CD4-positive, CD25-positive, alpha-beta regulatory T cell (primary cell): ENCODE results near the gene CAND2. TPM values are rescaled to one million over a fixed set of nuclear protein-coding genes. Genes with fewer than 3 reads are reported as not detected.

ENCODE experiments used
- ATAC-seq, 2 donors: fragments of 150-1000 bp; cut with Tn5 transposase; one replicate each; pipeline ENCODE4 v1.10.0; 2021; ENCODE audit warnings: low read depth in 2 of 2, moderate number of reproducible peaks in 2 of 2, moderate library complexity in 1 of 2
- DNase-seq, 3 donors: peaks; one replicate each; pipeline versions ENCODE4 v3.0.0 to v3.0.0-alpha.2; 2012 to 2022; ENCODE audit warnings: mixed read lengths in 1 of 3
- H3K27ac ChIP-seq: one replicate; pipeline ENCODE4 v1.7.0; 2013; ENCODE audit warnings: mild to moderate bottlenecking, low read length; ENCODE audit not compliant: insufficient read depth, poor library complexity, severe bottlenecking
- H3K27me3 ChIP-seq: one replicate; pipeline ENCODE4 v1.7.0; 2013; ENCODE audit warnings: low read length; ENCODE audit not compliant: control insufficient read depth, insufficient read depth
- H3K36me3 ChIP-seq: one replicate; pipeline ENCODE4 v1.7.0; 2013; ENCODE audit warnings: mild to moderate bottlenecking, low read length, moderate library complexity; ENCODE audit not compliant: control insufficient read depth, insufficient read depth
- H3K4me1 ChIP-seq: 2 replicates; pipeline ENCODE4 v1.7.0; 2013; ENCODE audit warnings: mild to moderate bottlenecking, low read length; ENCODE audit not compliant: insufficient read depth, control insufficient read depth, poor library complexity, severe bottlenecking
- H3K4me3 ChIP-seq: one replicate; pipeline ENCODE4 v1.7.0; 2013; ENCODE audit warnings: low read depth, mild to moderate bottlenecking, low read length, moderate library complexity
- H3K9me3 ChIP-seq, 2 experiments: 1 replicate in 1 of 2; 2 replicates in 1 of 2; pipeline ENCODE4 v1.7.0; 2013; ENCODE audit warnings: low read length in 2 of 2, mild to moderate bottlenecking in 1 of 2, moderate library complexity in 1 of 2; ENCODE audit not compliant: control insufficient read depth in 2 of 2
- H3K27ac Mint-ChIP-seq, 3 donors: one replicate each; pipeline ENCODE4 v1.8.0; 2020 to 2022; ENCODE audit warnings: mild to moderate bottlenecking in 3 of 3, mixed read lengths in 3 of 3, moderate library complexity in 2 of 3
- H3K27me3 Mint-ChIP-seq: one replicate; pipeline ENCODE4 v1.8.0; 2022; ENCODE audit warnings: mild to moderate bottlenecking, mixed read lengths
- H3K36me3 Mint-ChIP-seq: one replicate; pipeline ENCODE4 v1.8.0; 2020; ENCODE audit warnings: mixed read lengths
- H3K4me1 Mint-ChIP-seq, 4 donors: one replicate each; pipeline ENCODE4 v1.8.0; 2020 to 2022; ENCODE audit warnings: mixed read lengths in 4 of 4, mild to moderate bottlenecking in 1 of 4
- H3K4me3 Mint-ChIP-seq, 4 donors: one replicate each; pipeline ENCODE4 v1.8.0; 2020 to 2022; ENCODE audit warnings: mild to moderate bottlenecking in 4 of 4, mixed read lengths in 4 of 4, moderate library complexity in 3 of 4
- H3K9me3 Mint-ChIP-seq, 7 donors: one replicate each; pipeline ENCODE4 v1.8.0; 2020 to 2022; ENCODE audit warnings: mixed read lengths in 7 of 7, mild to moderate bottlenecking in 3 of 7, moderate library complexity in 2 of 7
- polyA plus RNA-seq, 4 donors: library from polyadenylated mRNA; unstranded; fragments of 300-500 nt; fragmentation: Illumina TruSeq; gene quantifications; one replicate each; pipeline ENCODE4 v1.2.3, GENCODE V29; 2021
- total RNA-seq: library from RNA; stranded (reverse); gene quantifications from one replicate; pipeline ENCODE4 v1.2.3, GENCODE V29; 2022

Gene CAND2
- total and polyA plus RNA-seq, 5 donors from 2014 or later: 0.63 to 0.98 (median 0.76) TPM

GRCh38 chr3:12759693-12760565 lies 36.6 kb upstream of the CAND2 start:
- no peak for ATAC-seq

GRCh38 chr3:12764171-12764776 lies 32.2 kb upstream of the CAND2 start:
- Histone ChIP-seq H3K9me3 (no peaks in the 10 kb centered on the region), H3K27me3 (no peaks in the 10 kb centered on the region), H3K4me3 (no peak overlapping the region), H3K27ac (no peak overlapping the region), H3K4me1 (no peaks in the 10 kb centered on the region), H3K36me3 (no peaks in the 10 kb centered on the region)
- no peak for DNase-seq
- Mint-ChIP-seq H3K9me3 (no peaks in the 10 kb centered on the region), H3K36me3 (no peaks in the 10 kb centered on the region), H3K4me3 (no peak overlapping the region), H3K4me1 (no peaks in the 10 kb centered on the region), H3K27me3 (peaks cover 4% of the 10 kb centered on the region), H3K27ac (no peak overlapping the region)
- no peak for ATAC-seq

More at GRCh38 chr3:12759693-12760565, 36.6 kb upstream of the CAND2 start:
- H3K27ac Mint-ChIP-seq: peak overlapping the region in 1 of 3 donors; percentile 82
- H3K27ac ChIP-seq: no peak overlapping the region
- H3K36me3 ChIP-seq: no peaks in the 10 kb centered on the region
- H3K4me3 ChIP-seq: no peak overlapping the region
- no peaks in the 10 kb centered on the region for H3K9me3 ChIP-seq
- H3K36me3 Mint-ChIP-seq: no peaks in the 10 kb centered on the region
- peaks cover 0 to 4% (median 1%) of the 10 kb centered on the region in 4 donors for H3K4me1 Mint-ChIP-seq
- no peaks in the 10 kb centered on the region for H3K27me3 ChIP-seq
- H3K4me1 ChIP-seq: no peaks in the 10 kb centered on the region
- DNase-seq: no peak
- H3K4me3 Mint-ChIP-seq: no peak overlapping the region
- H3K27me3 Mint-ChIP-seq: peaks cover 9% of the 10 kb centered on the region
- peaks cover 0 to 2% (median 0%) of the 10 kb centered on the region in 7 donors for H3K9me3 Mint-ChIP-seq

- Histone ChIP-seq H3K9me3 (no peaks in the 10 kb centered on the region), H3K4me3 (no peak overlapping the region), H3K27me3 (no peaks in the 10 kb centered on the region), H3K36me3 (no peaks in the 10 kb centered on the region), H3K4me1 (no peaks in the 10 kb centered on the region), H3K27ac (no peak overlapping the region)
- Mint-ChIP-seq H3K9me3 (no peaks in the 10 kb centered on the region), H3K4me1 (no peaks in the 10 kb centered on the region), H3K36me3 (no peaks in the 10 kb centered on the region), H3K27ac (no peak overlapping the region), H3K4me3 (no peak overlapping the region), H3K27me3 (peaks cover 7% of the 10 kb centered on the region)
- DNase-seq: no peak
- ATAC-seq: no peak
Observed at GRCh38 chr3:12766541-12766940, 29.9 kb upstream of the CAND2 start.

- DNase-seq: no peak
- peaks cover 0 to 10% (median 5%) of the 10 kb centered on the region in 4 donors for H3K4me1 Mint-ChIP-seq
- Histone ChIP-seq H3K27me3 (peaks cover 2% of the 10 kb centered on the region), H3K36me3 (no peaks in the 10 kb centered on the region), H3K4me1 (no peaks in the 10 kb centered on the region), H3K4me3 (no peak overlapping the region), H3K9me3 (no peaks in the 10 kb centered on the region), H3K27ac (no peak overlapping the region)
- H3K27ac Mint-ChIP-seq: no peak overlapping the region
- peaks cover 17% of the 10 kb centered on the region for H3K27me3 Mint-ChIP-seq
- peaks cover 0 to 4% (median 0%) of the 10 kb centered on the region in 7 donors for H3K9me3 Mint-ChIP-seq
- no peak overlapping the region for H3K4me3 Mint-ChIP-seq
- H3K36me3 Mint-ChIP-seq: no peaks in the 10 kb centered on the region
- no peak for ATAC-seq
Observed at GRCh38 chr3:12768579-12769527, 27.6 kb upstream of the CAND2 start.

DNA sequence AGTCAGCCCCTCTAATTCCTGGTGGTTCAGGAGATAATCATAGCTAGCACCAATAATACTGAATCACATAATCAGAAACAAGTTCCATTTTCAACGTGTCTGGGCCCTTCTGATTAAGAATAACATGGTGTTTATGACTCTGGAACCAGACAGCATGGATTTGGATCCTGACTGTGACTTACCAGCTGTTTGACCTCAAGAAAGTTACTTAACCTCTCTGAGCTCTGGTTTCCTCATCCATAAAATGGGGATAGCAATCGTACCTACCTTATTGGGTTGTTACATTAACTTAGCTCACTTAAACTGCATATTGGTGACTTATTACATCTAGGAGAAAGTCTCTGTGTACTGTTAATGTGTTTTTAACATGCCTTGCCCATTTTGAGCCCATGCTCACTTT lies 26.7 kb upstream of the CAND2 start:
- Histone ChIP-seq H3K27ac (no peak overlapping the region), H3K4me1 (no peaks in the 10 kb centered on the region), H3K4me3 (no peak overlapping the region), H3K36me3 (no peaks in the 10 kb centered on the region), H3K9me3 (no peaks in the 10 kb centered on the region), H3K27me3 (peaks cover 2% of the 10 kb centered on the region)
- Mint-ChIP-seq H3K27ac (no peak overlapping the region), H3K9me3 (peaks cover 0 to 4% (median 0%) of the 10 kb centered on the region in 7 donors), H3K27me3 (peaks cover 15% of the 10 kb centered on the region), H3K36me3 (no peaks in the 10 kb centered on the region), H3K4me1 (peaks cover 0 to 10% (median 5%) of the 10 kb centered on the region in 4 donors), H3K4me3 (no peak overlapping the region)
- DNase-seq (no peak), ATAC-seq (no peak)

- H3K4me1 Mint-ChIP-seq: peaks cover 0 to 10% (median 5%) of the 10 kb centered on the region in 4 donors
- no peak overlapping the region for H3K27ac ChIP-seq
- DNase-seq (no peak), ATAC-seq (no peak)
- no peaks in the 10 kb centered on the region for H3K36me3 Mint-ChIP-seq
- no peak overlapping the region for H3K27ac Mint-ChIP-seq
- H3K27me3 ChIP-seq: peaks cover 2% of the 10 kb centered on the region
- H3K27me3 Mint-ChIP-seq: peaks cover 21% of the 10 kb centered on the region
- no peaks in the 10 kb centered on the region for H3K36me3 ChIP-seq
- no peak overlapping the region for H3K4me3 Mint-ChIP-seq
- peaks cover 0 to 4% (median 0%) of the 10 kb centered on the region in 7 donors for H3K9me3 Mint-ChIP-seq
- no peaks in the 10 kb centered on the region for H3K4me1 ChIP-seq
- no peak overlapping the region for H3K4me3 ChIP-seq
- no peaks in the 10 kb centered on the region for H3K9me3 ChIP-seq
Observed at GRCh38 chr3:12771236-12771635, 25.2 kb upstream of the CAND2 start.

GRCh38 chr3:12772462-12772861 lies 24.0 kb upstream of the CAND2 start:
- ATAC-seq (no peak), DNase-seq (no peak)
- no peak overlapping the region for H3K4me3 Mint-ChIP-seq
- no peaks in the 10 kb centered on the region for H3K36me3 ChIP-seq
- no peak overlapping the region for H3K27ac Mint-ChIP-seq
- peaks cover 0 to 4% (median 0%) of the 10 kb centered on the region in 7 donors for H3K9me3 Mint-ChIP-seq
- no peaks in the 10 kb centered on the region for H3K4me1 ChIP-seq
- H3K4me3 ChIP-seq: no peak overlapping the region
- peaks cover 2% of the 10 kb centered on the region for H3K27me3 ChIP-seq
- H3K27me3 Mint-ChIP-seq: peaks cover 21% of the 10 kb centered on the region
- H3K36me3 Mint-ChIP-seq: no peaks in the 10 kb centered on the region
- H3K27ac ChIP-seq: no peak overlapping the region
- H3K4me1 Mint-ChIP-seq: peaks cover 0 to 10% (median 5%) of the 10 kb centered on the region in 4 donors
- H3K9me3 ChIP-seq: no peaks in the 10 kb centered on the region
